Measurements from ENCODE around the gene NR3C1. TPM values are rescaled to one million over a fixed set of nuclear protein-coding genes. Genes with fewer than 3 reads are reported as not detected.

Gene NR3C1
- polyA plus RNA-seq, result 32.6 TPM
- long read RNA-seq, donor 1, result 0 reads
- long read RNA-seq, donor 2, full-length matches to known transcripts, result 5 of 15 reads
- long read RNA-seq, donor 2, partial matches to known transcripts, result 10 of 15 reads
- long read RNA-seq, donor 2, other reads (novel, unspliced or antisense), result 0 of 15 reads
- long read RNA-seq, donor 3, full-length matches to known transcripts, result 9 of 16 reads
- long read RNA-seq, donor 3, partial matches to known transcripts, result 7 of 16 reads
- long read RNA-seq, donor 3, other reads (novel, unspliced or antisense), result 0 of 16 reads
- long read RNA-seq, donor 4, result 0 reads
- long read RNA-seq, donor 5, full-length matches to known transcripts, result 3 of 3 reads
- long read RNA-seq, donor 5, partial matches to known transcripts, result 0 of 3 reads
- long read RNA-seq, donor 5, other reads (novel, unspliced or antisense), result 0 of 3 reads
- long read RNA-seq, donor 6, full-length matches to known transcripts, result 7 of 7 reads
- long read RNA-seq, donor 6, partial matches to known transcripts, result 0 of 7 reads
- long read RNA-seq, donor 6, other reads (novel, unspliced or antisense), result 0 of 7 reads
- long read RNA-seq, donor 7, full-length matches to known transcripts, result 4 of 4 reads
- long read RNA-seq, donor 7, partial matches to known transcripts, result 0 of 4 reads
- long read RNA-seq, donor 7, other reads (novel, unspliced or antisense), result 0 of 4 reads
- long read RNA-seq, donor 8, full-length matches to known transcripts, result 7 of 31 reads
- long read RNA-seq, donor 8, partial matches to known transcripts, result 24 of 31 reads
- long read RNA-seq, donor 8, other reads (novel, unspliced or antisense), result 0 of 31 reads
- long read RNA-seq, donor 9, partial matches to known transcripts, result 0 of 1 reads
- long read RNA-seq, donor 9, other reads (novel, unspliced or antisense), result 0 of 1 reads
- long read RNA-seq, donor 10, full-length matches to known transcripts, result 4 of 9 reads
- long read RNA-seq, donor 10, partial matches to known transcripts, result 5 of 9 reads
- long read RNA-seq, donor 10, other reads (novel, unspliced or antisense), result 0 of 9 reads
- long read RNA-seq, donor 11, full-length matches to known transcripts, result 3 of 25 reads
- long read RNA-seq, donor 11, partial matches to known transcripts, result 22 of 25 reads
- long read RNA-seq, donor 11, other reads (novel, unspliced or antisense), result 0 of 25 reads

DNA sequence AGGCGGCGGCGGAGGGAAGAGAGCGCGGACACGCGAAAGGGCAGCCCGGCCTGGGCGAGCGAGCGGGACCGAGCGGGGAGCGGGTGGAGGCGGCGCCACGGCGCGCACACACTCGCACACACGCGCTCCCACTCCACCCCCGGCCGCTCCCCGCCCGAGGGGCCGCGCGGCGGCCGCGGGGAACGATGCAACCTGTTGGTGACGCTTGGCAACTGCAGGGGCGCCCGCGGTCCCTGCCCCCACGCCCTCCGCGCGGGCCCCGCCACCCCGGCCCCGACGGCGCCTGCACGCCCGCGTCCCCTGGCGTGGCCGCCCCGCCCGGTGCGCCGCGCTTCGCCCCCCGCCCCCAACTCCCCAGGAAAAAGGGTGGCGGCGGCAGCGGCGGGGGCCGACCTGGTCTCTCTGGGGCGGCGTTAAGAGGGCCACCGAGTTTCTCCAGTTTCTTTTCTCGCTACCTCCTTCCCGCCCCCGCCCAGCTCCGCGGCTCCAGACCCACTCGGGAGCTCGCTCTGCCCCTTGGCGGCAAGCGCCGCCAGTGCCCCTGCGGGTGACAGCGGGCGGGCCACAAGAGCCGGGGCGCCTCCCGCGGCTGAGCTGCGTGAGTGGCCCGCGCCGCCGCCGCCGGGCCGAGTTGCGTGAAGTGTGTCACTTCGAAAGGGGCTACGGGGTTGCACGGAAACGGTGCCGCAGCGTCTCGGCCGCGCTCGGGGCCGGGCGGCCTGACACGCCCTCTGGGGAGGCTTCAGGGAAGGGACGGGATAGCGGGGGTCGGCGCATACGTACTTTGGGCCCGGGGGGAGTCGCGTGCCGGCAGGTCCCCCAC lies at the start of gene NR3C1:
TSS of gene NR3C1 (minus strand) at position 94 of the 823 bp plus-strand sequence. CDS start 2,847 bp downstream, outside the sequence.
- Histone ChIP-seq H3K36me3 (ENCODE audit: control insufficient read depth, insufficient read depth, low read length) (peaks cover 11% of the 10 kb centered on the region), H3K27me3 (ENCODE audit: control insufficient read depth, insufficient read depth, low read length) (no peaks in the 10 kb centered on the region), H3K27ac (ENCODE audit: low read length) (peak within 1 kb of the TSS; percentile 91), H3K4me3 (ENCODE audit: low read length) (peak within 1 kb of the TSS; percentile 79), H3K9me3 (ENCODE audit: control insufficient read depth, low read depth, low read length) (no peaks in the 10 kb centered on the region), H3K4me1 (ENCODE audit: control insufficient read depth, insufficient read depth, low read length) (peaks cover 8% of the 10 kb centered on the region)
- peak; percentile 84 to 90 for DNase-seq
- no CpG with 5 or more reads among the region's 114 CpGs for WGBS (ENCODE audit: insufficient coverage, low lambda C conversion rate)

DNA sequence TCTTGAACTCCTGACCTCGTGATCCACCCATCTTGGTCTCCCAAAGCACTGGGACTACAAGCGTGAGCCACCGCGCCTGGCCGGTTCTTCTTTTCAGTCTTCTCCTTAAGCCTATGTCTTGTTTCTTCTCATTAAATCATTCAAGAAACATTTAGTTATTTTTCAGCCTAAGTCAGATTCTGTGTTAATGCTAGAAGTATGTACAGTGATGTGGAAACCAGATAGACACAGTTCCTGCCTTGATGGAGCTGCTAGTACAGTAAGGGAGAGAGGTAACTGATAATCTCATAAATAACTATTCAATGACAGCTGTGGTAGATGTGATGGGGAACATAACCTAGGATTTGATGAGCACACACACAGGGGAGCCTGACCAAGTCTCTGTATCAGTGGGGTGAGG lies 46.3 kb upstream of the NR3C1 start:
- H3K36me3 ChIP-seq (ENCODE audit: control insufficient read depth, insufficient read depth, low read length), result no peaks in the 10 kb centered on the region
- no peak overlapping the region for H3K27ac ChIP-seq (ENCODE audit: low read length)
- H3K9me3 ChIP-seq (ENCODE audit: control insufficient read depth, low read depth, low read length), result no peaks in the 10 kb centered on the region
- no peak overlapping the region for H3K4me3 ChIP-seq (ENCODE audit: low read length)
- no peak for DNase-seq
- no peaks in the 10 kb centered on the region for H3K4me1 ChIP-seq (ENCODE audit: control insufficient read depth, insufficient read depth, low read length)
- WGBS (ENCODE audit: insufficient coverage, low lambda C conversion rate), result no CpG with 5 or more reads among the region's 5 CpGs
- H3K27me3 ChIP-seq (ENCODE audit: control insufficient read depth, insufficient read depth, low read length), result no peaks in the 10 kb centered on the region

DNA sequence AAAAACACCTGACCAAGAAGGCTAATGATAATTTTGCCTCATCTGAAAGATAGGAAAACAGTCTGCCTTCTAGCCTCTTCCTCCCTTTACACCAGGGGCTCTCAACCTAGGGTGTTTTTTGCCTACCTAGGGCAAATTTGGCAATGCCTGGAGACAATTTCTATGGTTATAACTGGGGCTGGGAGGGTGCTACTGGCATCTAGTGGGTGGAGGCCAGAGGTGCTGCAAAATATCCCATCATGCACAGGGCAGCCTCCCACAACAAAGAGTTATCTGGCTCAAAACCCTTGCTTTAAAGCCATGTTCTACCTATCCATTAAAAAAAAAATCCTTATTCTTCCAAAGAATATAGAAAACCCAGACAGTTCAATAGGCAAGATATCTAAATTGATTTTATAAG lies 45.0 kb upstream of the NR3C1 start:
- DNase-seq, result no peak
- Histone ChIP-seq H3K4me1 (ENCODE audit: control insufficient read depth, insufficient read depth, low read length) (no peaks in the 10 kb centered on the region), H3K27ac (ENCODE audit: low read length) (no peak overlapping the region), H3K9me3 (ENCODE audit: control insufficient read depth, low read depth, low read length) (no peaks in the 10 kb centered on the region), H3K4me3 (ENCODE audit: low read length) (no peak overlapping the region), H3K27me3 (ENCODE audit: control insufficient read depth, insufficient read depth, low read length) (no peaks in the 10 kb centered on the region), H3K36me3 (ENCODE audit: control insufficient read depth, insufficient read depth, low read length) (no peaks in the 10 kb centered on the region)

DNA sequence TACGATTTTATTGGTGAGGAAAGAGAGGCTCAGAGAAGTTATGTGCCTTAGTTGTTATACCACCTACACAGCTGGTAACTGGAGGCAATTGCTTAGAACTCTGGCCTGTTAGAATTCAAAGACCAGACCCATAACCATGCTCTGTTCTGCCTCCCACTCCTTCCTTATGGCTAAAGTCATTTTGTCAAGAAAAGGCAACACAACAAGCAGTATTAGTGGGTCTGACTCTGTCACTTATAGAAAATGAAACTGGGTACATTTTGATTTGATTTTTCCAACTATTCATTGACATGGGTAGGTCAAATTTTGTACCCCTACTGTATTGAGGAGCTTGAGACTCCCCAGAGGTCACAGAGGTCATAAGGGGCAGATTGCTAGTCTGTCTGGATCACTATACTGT lies 44.5 kb upstream of the NR3C1 start:
- H3K4me1 ChIP-seq (ENCODE audit: control insufficient read depth, insufficient read depth, low read length), result no peaks in the 10 kb centered on the region
- H3K27ac ChIP-seq (ENCODE audit: low read length), result no peak overlapping the region
- DNase-seq, result no peak
- H3K36me3 ChIP-seq (ENCODE audit: control insufficient read depth, insufficient read depth, low read length), result no peaks in the 10 kb centered on the region
- H3K27me3 ChIP-seq (ENCODE audit: control insufficient read depth, insufficient read depth, low read length), result no peaks in the 10 kb centered on the region
- H3K9me3 ChIP-seq (ENCODE audit: control insufficient read depth, low read depth, low read length), result no peaks in the 10 kb centered on the region
- 100% methylated on average over 1 of the region's 1 CpG for WGBS (ENCODE audit: insufficient coverage, low lambda C conversion rate)
- H3K4me3 ChIP-seq (ENCODE audit: low read length), result no peak overlapping the region

DNA sequence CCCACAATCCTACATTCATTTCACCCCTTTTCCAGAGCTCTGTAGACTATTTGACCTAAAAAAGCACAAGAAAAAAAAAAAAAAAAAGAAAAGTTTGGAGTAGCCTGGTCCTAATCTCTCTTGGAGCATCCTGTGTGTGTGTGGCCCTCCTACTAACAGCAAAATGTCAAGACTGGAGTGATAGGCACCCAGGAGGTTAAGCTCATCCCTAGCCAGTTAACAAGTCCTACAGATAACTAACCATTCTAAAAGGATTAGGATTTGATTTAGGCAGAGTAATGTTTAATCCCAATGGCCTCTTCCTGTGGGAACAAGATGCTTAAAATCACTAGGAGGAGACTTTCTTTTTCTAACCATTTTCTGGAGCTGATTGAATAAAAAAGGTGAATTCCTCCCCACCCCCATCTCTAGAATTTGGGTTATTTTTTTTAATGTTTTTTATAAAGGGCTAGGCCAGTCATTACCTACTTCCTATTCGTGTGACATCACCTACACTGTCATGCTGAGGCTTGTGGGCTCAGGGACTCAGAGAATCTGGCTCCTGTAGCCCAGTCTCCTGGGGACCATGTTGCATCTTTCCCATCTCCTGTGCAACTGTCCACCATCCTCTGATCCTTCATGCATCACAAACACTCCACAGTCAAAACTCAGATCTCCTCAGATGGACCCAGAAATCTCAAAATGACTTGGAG lies 43.2 kb upstream of the NR3C1 start:
- Histone ChIP-seq H3K9me3 (ENCODE audit: control insufficient read depth, low read depth, low read length) (no peaks in the 10 kb centered on the region), H3K4me1 (ENCODE audit: control insufficient read depth, insufficient read depth, low read length) (no peaks in the 10 kb centered on the region), H3K4me3 (ENCODE audit: low read length) (no peak overlapping the region), H3K36me3 (ENCODE audit: control insufficient read depth, insufficient read depth, low read length) (no peaks in the 10 kb centered on the region), H3K27ac (ENCODE audit: low read length) (no peak overlapping the region), H3K27me3 (ENCODE audit: control insufficient read depth, insufficient read depth, low read length) (no peaks in the 10 kb centered on the region)
- no peak for DNase-seq
- WGBS (ENCODE audit: insufficient coverage, low lambda C conversion rate), result no CpG with 5 or more reads among the region's 1 CpG

DNA sequence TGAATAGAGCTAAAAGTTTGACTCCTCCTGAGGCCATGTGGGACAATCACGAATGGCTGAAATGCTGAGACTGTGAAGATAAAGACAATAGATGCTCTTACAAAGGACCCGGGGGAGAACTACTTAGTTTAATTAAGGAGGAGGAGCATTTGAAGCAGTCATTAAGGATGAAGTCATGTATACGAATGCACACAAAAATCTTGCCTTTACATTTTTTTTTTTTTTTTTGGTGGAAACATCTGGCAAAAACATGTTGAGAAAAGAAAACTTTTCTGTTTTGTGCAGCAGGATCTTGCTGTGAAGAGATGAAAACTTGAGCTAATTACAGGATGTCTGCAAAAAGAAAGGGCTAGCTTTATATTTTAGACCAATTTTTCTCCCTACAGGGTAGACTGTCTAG lies 42.3 kb upstream of the NR3C1 start:
- no peak for DNase-seq
- H3K36me3 ChIP-seq (ENCODE audit: control insufficient read depth, insufficient read depth, low read length), result no peaks in the 10 kb centered on the region
- H3K4me3 ChIP-seq (ENCODE audit: low read length), result no peak overlapping the region

DNA sequence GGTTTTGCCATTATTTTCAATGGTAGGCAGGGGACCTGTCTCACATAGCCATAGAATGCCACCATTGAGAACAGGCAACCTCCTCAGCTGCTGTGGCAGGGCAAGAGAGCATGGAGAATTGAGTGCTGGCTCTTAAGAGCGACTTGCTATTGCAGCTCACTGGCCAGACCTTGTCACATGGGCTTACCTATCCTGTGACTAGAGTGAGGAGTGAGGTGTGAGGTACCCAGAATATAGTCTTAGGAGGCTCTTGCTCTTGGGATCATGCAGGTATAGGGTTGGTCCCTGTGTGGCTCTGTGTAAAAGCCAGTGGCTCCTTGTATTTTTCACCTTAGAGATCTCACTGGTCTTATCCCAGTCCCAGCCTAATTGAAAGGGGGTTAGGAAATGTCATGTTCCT lies 39.8 kb upstream of the NR3C1 start:
- no peaks in the 10 kb centered on the region for H3K4me1 ChIP-seq (ENCODE audit: control insufficient read depth, insufficient read depth, low read length)
- no peak for DNase-seq
- H3K9me3 ChIP-seq (ENCODE audit: control insufficient read depth, low read depth, low read length), result no peaks in the 10 kb centered on the region
- no peak overlapping the region for H3K27ac ChIP-seq (ENCODE audit: low read length)
- H3K4me3 ChIP-seq (ENCODE audit: low read length), result no peak overlapping the region
- WGBS (ENCODE audit: insufficient coverage, low lambda C conversion rate), result no CpG with 5 or more reads among the region's 1 CpG
- no peaks in the 10 kb centered on the region for H3K36me3 ChIP-seq (ENCODE audit: control insufficient read depth, insufficient read depth, low read length)
- no peaks in the 10 kb centered on the region for H3K27me3 ChIP-seq (ENCODE audit: control insufficient read depth, insufficient read depth, low read length)

More for the DNA sequence above, 42.3 kb upstream of the NR3C1 start:
- no peak overlapping the region for H3K27ac ChIP-seq (ENCODE audit: low read length)
- H3K27me3 ChIP-seq (ENCODE audit: control insufficient read depth, insufficient read depth, low read length), result no peaks in the 10 kb centered on the region
- no peaks in the 10 kb centered on the region for H3K4me1 ChIP-seq (ENCODE audit: control insufficient read depth, insufficient read depth, low read length)
- no peaks in the 10 kb centered on the region for H3K9me3 ChIP-seq (ENCODE audit: control insufficient read depth, low read depth, low read length)
- WGBS (ENCODE audit: insufficient coverage, low lambda C conversion rate), result 54% methylated on average over 2 of the region's 3 CpGs

DNA sequence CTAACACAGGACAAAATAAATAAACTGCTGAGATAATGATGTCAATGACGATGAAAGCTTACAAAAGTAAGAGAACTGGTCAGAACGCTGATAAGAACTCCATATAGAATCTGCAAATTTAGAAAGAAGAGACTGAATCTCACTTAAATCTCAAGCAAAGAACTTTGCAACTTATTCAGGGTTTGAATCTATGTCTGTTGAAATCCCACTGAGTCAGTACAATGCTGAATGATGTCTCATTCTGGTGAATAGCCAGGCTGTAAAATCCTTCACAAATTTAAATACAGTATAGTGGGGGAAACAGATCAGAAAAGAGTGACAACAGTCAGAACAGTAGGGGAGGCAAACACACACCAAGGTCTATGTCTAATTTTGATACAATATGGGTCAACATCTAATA lies 38.9 kb upstream of the NR3C1 start:
- Histone ChIP-seq H3K4me3 (ENCODE audit: low read length) (no peak overlapping the region), H3K27me3 (ENCODE audit: control insufficient read depth, insufficient read depth, low read length) (no peaks in the 10 kb centered on the region), H3K27ac (ENCODE audit: low read length) (no peak overlapping the region), H3K9me3 (ENCODE audit: control insufficient read depth, low read depth, low read length) (no peaks in the 10 kb centered on the region), H3K36me3 (ENCODE audit: control insufficient read depth, insufficient read depth, low read length) (no peaks in the 10 kb centered on the region), H3K4me1 (ENCODE audit: control insufficient read depth, insufficient read depth, low read length) (no peaks in the 10 kb centered on the region)
- 69% methylated on average over 2 of the region's 2 CpGs for WGBS (ENCODE audit: insufficient coverage, low lambda C conversion rate)
- DNase-seq, result no peak

DNA sequence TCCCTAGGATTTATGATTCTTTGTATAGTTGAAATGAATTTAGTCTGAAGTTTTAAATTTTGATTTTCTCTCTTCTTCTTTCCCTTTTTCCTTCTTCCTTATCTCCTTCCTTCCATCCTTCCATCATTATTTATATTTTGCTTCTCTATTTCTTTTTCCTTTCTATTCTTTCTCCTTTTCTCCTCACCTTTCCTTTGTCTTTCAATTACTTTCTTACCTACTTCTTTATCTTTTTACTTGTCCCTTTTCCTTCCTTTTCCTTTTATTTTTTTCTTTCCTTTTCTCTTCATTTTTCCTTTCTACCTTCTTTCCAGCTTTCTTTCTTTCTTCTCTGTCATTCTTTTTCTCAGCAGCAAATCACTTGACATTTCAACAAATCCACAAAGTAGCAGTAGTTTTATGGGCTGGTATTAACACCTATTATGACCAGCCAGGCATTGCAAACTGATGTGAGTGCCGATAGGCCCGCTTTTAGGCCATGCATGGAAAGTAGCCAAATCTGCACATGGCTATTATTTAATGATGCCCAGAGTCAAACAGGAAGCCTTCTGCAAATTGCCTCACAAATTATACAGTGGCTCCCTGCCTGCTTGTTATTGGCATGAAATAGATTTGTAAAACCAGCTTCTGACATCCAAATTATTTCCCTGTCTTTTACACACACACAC lies 37.1 kb upstream of the NR3C1 start:
- Histone ChIP-seq H3K4me1 (ENCODE audit: control insufficient read depth, insufficient read depth, low read length) (no peaks in the 10 kb centered on the region), H3K9me3 (ENCODE audit: control insufficient read depth, low read depth, low read length) (no peaks in the 10 kb centered on the region), H3K36me3 (ENCODE audit: control insufficient read depth, insufficient read depth, low read length) (no peaks in the 10 kb centered on the region), H3K27ac (ENCODE audit: low read length) (no peak overlapping the region), H3K4me3 (ENCODE audit: low read length) (no peak overlapping the region), H3K27me3 (ENCODE audit: control insufficient read depth, insufficient read depth, low read length) (no peaks in the 10 kb centered on the region)
- no peak for DNase-seq
- WGBS (ENCODE audit: insufficient coverage, low lambda C conversion rate), result no CpG with 5 or more reads among the region's 2 CpGs

All from large intestine (tissue), 12 donors.